ENCODE results near the gene CFAP410.

DNA sequence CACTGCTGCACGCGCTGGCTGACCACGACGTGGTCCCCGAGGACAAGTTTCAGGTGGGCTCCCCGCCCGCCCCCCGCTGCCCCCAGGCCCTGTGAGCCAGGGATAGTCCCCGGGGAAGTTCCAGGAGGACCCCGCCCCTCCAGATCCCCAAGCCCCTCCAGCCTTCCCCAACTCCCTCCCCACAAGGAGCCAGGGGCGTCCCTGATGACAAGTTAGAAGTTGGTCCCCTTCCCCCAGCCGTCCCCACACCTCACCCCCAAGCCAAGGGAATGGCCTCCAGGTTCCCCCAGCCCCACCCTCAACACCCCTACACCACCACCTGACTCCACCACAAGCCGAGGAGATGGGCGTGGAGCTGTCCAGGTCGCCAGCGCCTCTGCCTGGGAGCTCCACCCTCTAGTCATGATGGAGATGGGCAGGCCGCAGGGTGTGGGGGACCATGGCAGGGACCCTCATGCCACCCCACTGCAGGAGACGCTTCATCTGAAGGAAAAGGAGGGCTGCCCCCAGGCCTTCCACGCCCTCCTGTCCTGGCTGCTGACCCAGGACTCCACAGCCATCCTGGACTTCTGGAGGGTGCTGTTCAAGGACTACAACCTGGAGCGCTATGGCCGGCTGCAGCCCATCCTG lies 53.0 kb downstream of the CFAP410 start:
- TF ChIP-seq EZH2phosphoT487 (IDR thresholded peaks at IDR 0.05; ENCODE audit: insufficient read depth, low read depth) (no peak), EZH2 (IDR thresholded peaks at IDR 0.05; ENCODE audit: insufficient read depth, poor library complexity, severe bottlenecking) (no peak)
